ENCODE measurements around the gene GLTP. TPM values are rescaled to one million over a fixed set of nuclear protein-coding genes. Genes with fewer than 3 reads are reported as not detected.
"Not testable (repeated sequence)": the region's sequence is repeated elsewhere in the genome, so short reads cannot be mapped to it uniquely, and the experiment has no call there.

The GLTP gene
- 21.6 to 25.8 TPM (median 22.8 TPM) in 3 replicates for total RNA-seq (2021)
- percentile 64 among the genes with signal in this experiment for Bru-seq, nascent RNA
- long read RNA-seq, experiment 1, transcript GLTP-201 (5 exons, 2,356 nt), result major isoform, 123 of 145 reads
- long read RNA-seq, experiment 1, partial matches to known transcripts, result 5 of 145 reads
- long read RNA-seq, experiment 1, other reads (novel, unspliced or antisense), result 15 of 145 reads
- long read RNA-seq, experiment 2, transcript GLTP-201 (5 exons, 2,356 nt), result major isoform, 7 of 19 reads
- long read RNA-seq, experiment 2, partial matches to known transcripts, result 3 of 19 reads
- long read RNA-seq, experiment 2, other reads (novel, unspliced or antisense), result 9 of 19 reads
- long read RNA-seq, experiment 3, transcript GLTP-201 (5 exons, 2,356 nt), result major isoform, 7 of 9 reads
- long read RNA-seq, experiment 3, partial matches to known transcripts, result 1 of 9 reads
- long read RNA-seq, experiment 3, other reads (novel, unspliced or antisense), result 1 of 9 reads

- peak within 1 kb of the TSS; percentile 93 for H3K27ac Mint-ChIP-seq
- peak within 1 kb of the TSS; percentile 94 for H3K4me3 Mint-ChIP-seq
- H3K4me1 Mint-ChIP-seq, result peaks cover 51% of the 10 kb centered on the region
- ChIA-PET POLR2A (no interaction called here), CTCF (interaction anchor here (0.6 to 2.9 kb wide), 3 partner anchors 21 to 46 kb away, joined by 3 to 15 read pairs (median 3); no protein-coding TSS in a partner anchor)
- peaks cover 17% of the 10 kb centered on the region for H3K27me3 Mint-ChIP-seq (ENCODE audit: low read depth)
- peak; percentile 93 for ATAC-seq
- DNase-seq (ENCODE audit: low spot score), result peak; percentile 87
- H3K36me3 Mint-ChIP-seq, result no peaks in the 10 kb centered on the region
- TF ChIP-seq ZNF232 (CRISPR knock-in tag; IDR thresholded peaks at IDR 0.05) (peak; percentile 79; the same call in 1 of the 2 replicates), PRRX2 (CRISPR knock-in tag; IDR thresholded peaks at IDR 0.05) (no peak), NFYB (CRISPR knock-in tag; conservative IDR thresholded peaks at IDR 0.05; ENCODE audit: low read depth) (peak; percentile 83), CREM (CRISPR knock-in tag; IDR thresholded peaks at IDR 0.05) (0 out of 2 replicates have a peak, but pooled peaks have one; percentile 41), E2F5 (CRISPR knock-in tag; IDR thresholded peaks at IDR 0.05) (0 out of 2 replicates have a peak, but pooled peaks have one; percentile 45), FOXP4 (CRISPR knock-in tag; IDR thresholded peaks at IDR 0.05) (peak; percentile 24; the same call in 1 of the 2 replicates), SP1 (CRISPR knock-in tag; conservative IDR thresholded peaks at IDR 0.05) (peak; percentile 96), PRDM15 (CRISPR knock-in tag; IDR thresholded peaks at IDR 0.05) (no peak), ZMAT4 (CRISPR knock-in tag; IDR thresholded peaks at IDR 0.05) (no peak), MYBL2 (CRISPR knock-in tag; IDR thresholded peaks at IDR 0.05) (no peak)
- no peaks in the 10 kb centered on the region for H3K9me3 Mint-ChIP-seq
Measured at GRCh38 chr12:109880043-109880931, at the start of gene GLTP. TSS of gene GLTP (minus strand) at chr12:109880541. CDS start at chr12:109880374, 167 bp downstream.

GRCh38 chr12:109929326-109929725 lies 49.0 kb upstream of the GLTP start:
- POLR2A ChIA-PET; DNase-seq (ENCODE audit: low spot score); H3K27me3 Mint-ChIP-seq (ENCODE audit: low read depth); H3K27ac Mint-ChIP-seq; H3K9me3 Mint-ChIP-seq; H3K4me3 Mint-ChIP-seq; H3K4me1 Mint-ChIP-seq; ATAC-seq: not testable (repeated sequence)
- peaks cover 21% of the 10 kb centered on the region for H3K36me3 Mint-ChIP-seq
- CTCF ChIA-PET, result interaction anchor here (4.6 kb wide), 1 partner anchor 76 kb away, joined by 29 read pairs; no protein-coding TSS in a partner anchor

GRCh38 chr12:109928058-109928656 lies 47.8 kb upstream of the GLTP start:
- H3K4me1 Mint-ChIP-seq, result peaks cover 6% of the 10 kb centered on the region; the same call in 1 of the 2 replicates
- TF ChIP-seq MYBL2 (CRISPR knock-in tag; IDR thresholded peaks at IDR 0.05), result no peak
- no peak for TF ChIP-seq ZNF532 (CRISPR knock-in tag; IDR thresholded peaks at IDR 0.05; ENCODE audit: borderline replicate concordance)
- TF ChIP-seq ETV6 (CRISPR knock-in tag; IDR thresholded peaks at IDR 0.05), result no peak
- TF ChIP-seq TEAD4 (CRISPR knock-in tag; IDR thresholded peaks at IDR 0.05), result no peak
- no peak for TF ChIP-seq NR1H2 (CRISPR knock-in tag; IDR thresholded peaks at IDR 0.05)

More at GRCh38 chr12:109928058-109928656, 47.8 kb upstream of the GLTP start:
- Mint-ChIP-seq H3K4me3 (no peak overlapping the region), H3K9me3 (no peaks in the 10 kb centered on the region), H3K36me3 (peaks cover 16% of the 10 kb centered on the region), H3K27me3 (ENCODE audit: low read depth) (no peaks in the 10 kb centered on the region), H3K27ac (no peak overlapping the region)
- CTCF ChIA-PET, result interaction anchor here (0.5 to 4.6 kb wide), 6 partner anchors 12 to 359 kb away, joined by 3 to 29 read pairs (median 4); no protein-coding TSS in a partner anchor
- no peak for DNase-seq (ENCODE audit: low spot score)
- POLR2A ChIA-PET, result no interaction called here
- no peak for ATAC-seq

All from WTC11 (cell line).